ENCODE data around the gene TEX29.

GRCh38 chr13:111346101-111346680 lies 25.7 kb downstream of the TEX29 start:
- TF ChIP-seq, protein P1, sequence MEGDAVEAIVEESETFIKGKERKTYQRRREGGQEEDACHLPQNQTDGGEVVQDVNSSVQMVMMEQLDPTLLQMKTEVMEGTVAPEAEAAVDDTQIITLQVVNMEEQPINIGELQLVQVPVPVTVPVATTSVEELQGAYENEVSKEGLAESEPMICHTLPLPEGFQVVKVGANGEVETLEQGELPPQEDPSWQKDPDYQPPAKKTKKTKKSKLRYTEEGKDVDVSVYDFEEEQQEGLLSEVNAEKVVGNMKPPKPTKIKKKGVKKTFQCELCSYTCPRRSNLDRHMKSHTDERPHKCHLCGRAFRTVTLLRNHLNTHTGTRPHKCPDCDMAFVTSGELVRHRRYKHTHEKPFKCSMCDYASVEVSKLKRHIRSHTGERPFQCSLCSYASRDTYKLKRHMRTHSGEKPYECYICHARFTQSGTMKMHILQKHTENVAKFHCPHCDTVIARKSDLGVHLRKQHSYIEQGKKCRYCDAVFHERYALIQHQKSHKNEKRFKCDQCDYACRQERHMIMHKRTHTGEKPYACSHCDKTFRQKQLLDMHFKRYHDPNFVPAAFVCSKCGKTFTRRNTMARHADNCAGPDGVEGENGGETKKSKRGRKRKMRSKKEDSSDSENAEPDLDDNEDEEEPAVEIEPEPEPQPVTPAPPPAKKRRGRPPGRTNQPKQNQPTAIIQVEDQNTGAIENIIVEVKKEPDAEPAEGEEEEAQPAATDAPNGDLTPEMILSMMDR (IDR thresholded peaks at IDR 0.05 in 4 of 5, conservative IDR thresholded peaks at IDR 0.05 in 1 of 5), result no peak
- TF ChIP-seq POLR2A (IDR thresholded peaks at IDR 0.05), result no peak

All from gastrocnemius medialis (tissue), 4 donors.